Fibroblast of lung (primary cell): ENCODE data around the gene CDH12. TPM values are rescaled to one million over a fixed set of nuclear protein-coding genes. Genes with fewer than 3 reads are reported as not detected.

Source experiments
- DNase-seq, 2 donors: peaks; one replicate each; pipeline versions ENCODE4 v3.0.0 to v3.0.0-alpha.2; 2010; ENCODE audit warnings: low read depth in 2 of 2
- H2AFZ ChIP-seq: 2 replicates; pipeline ENCODE4 v1.5.1; 2012; ENCODE audit warnings: low read length, control low read depth, inconsistent platforms
- H3K27ac ChIP-seq: 2 replicates; pipeline ENCODE4 v1.5.1; 2011; ENCODE audit warnings: low read length, control low read depth; ENCODE audit not compliant: insufficient read depth
- H3K27me3 ChIP-seq: 2 replicates; pipeline ENCODE4 v1.5.1; 2011; ENCODE audit warnings: mild to moderate bottlenecking, low read length; ENCODE audit not compliant: control insufficient read depth, insufficient read depth
- H3K36me3 ChIP-seq: 2 replicates; pipeline ENCODE4 v1.5.1; 2011; ENCODE audit warnings: low read length; ENCODE audit not compliant: control insufficient read depth, insufficient read depth
- H3K4me1 ChIP-seq: 2 replicates; pipeline ENCODE4 v1.5.1; 2011; ENCODE audit warnings: low read length; ENCODE audit not compliant: control insufficient read depth, insufficient read depth; ENCODE audit errors: extremely low read depth
- H3K4me2 ChIP-seq: 2 replicates; pipeline ENCODE4 v1.5.1; 2011; ENCODE audit warnings: low read length, control low read depth; ENCODE audit not compliant: insufficient read depth; ENCODE audit errors: extremely low read depth
- H3K4me3 ChIP-seq, 4 experiments: fragments of 200-600 bp in 1 of 4; sonication (generic) in 1 of 4; replicated peaks in 1 of 4; 2 replicates each; pipeline ENCODE4 v1.5.1; 2011 to 2016; ENCODE audit warnings: low read length in 4 of 4, low read depth in 3 of 4, mild to moderate bottlenecking in 3 of 4, control low read depth in 2 of 4, inconsistent platforms in 1 of 4, mixed read lengths in 1 of 4; ENCODE audit not compliant: insufficient read depth in 1 of 4; ENCODE audit errors: control extremely low read depth in 1 of 4
- H3K79me2 ChIP-seq: 2 replicates; pipeline ENCODE4 v1.5.1; 2012; ENCODE audit warnings: mild to moderate bottlenecking, low read length, inconsistent platforms; ENCODE audit not compliant: control insufficient read depth, insufficient read depth
- H3K9ac ChIP-seq: 2 replicates; pipeline ENCODE4 v1.5.1; 2011; ENCODE audit warnings: mild to moderate bottlenecking, low read length, control low read depth; ENCODE audit not compliant: insufficient read depth
- H3K9me3 ChIP-seq: 2 replicates; pipeline ENCODE4 v1.5.1; 2012; ENCODE audit warnings: low read depth, low read length; ENCODE audit not compliant: control insufficient read depth, insufficient read depth
- H4K20me1 ChIP-seq: 2 replicates; pipeline ENCODE4 v1.5.1; 2011; ENCODE audit warnings: low read length; ENCODE audit not compliant: control insufficient read depth, insufficient read depth; ENCODE audit errors: extremely low read depth
- EZH2 ChIP-seq: IDR thresholded peaks from 2 replicates; pipeline ENCODE4 v1.5.1; 2012; ENCODE audit warnings: low read length, control low read depth, mild to moderate bottlenecking; ENCODE audit errors: missing control alignments
- polyA plus RNA-seq, 2 donors: library from polyadenylated mRNA; depleted of rRNA in 1 of 2; stranded (reverse) in 1 of 2; unstranded in 1 of 2; fragments of >200 nt; gene quantifications; 2 replicates each; pipeline ENCODE4 v1.2.1, GENCODE V29; 2011 to 2012; ENCODE audit warnings: missing spikeins in 1 of 2
- total RNA-seq: library from RNA; depleted of rRNA; stranded (reverse); fragments of >200 nt; gene quantifications from 2 replicates; pipeline ENCODE4 v1.2.1, GENCODE V29; 2014
- TF ChIP-seq, protein P1 (sequence below), 2 donors: IDR thresholded peaks in 1 of 2; conservative IDR thresholded peaks in 1 of 2; 1 replicate in 1 of 2; 2 replicates in 1 of 2; pipeline ENCODE4 v1.5.1; 2011 to 2012; ENCODE audit warnings: low read length in 2 of 2, control low read depth in 1 of 2, inconsistent platforms in 1 of 2, low read depth in 1 of 2, mild to moderate bottlenecking in 1 of 2

CDH12 gene
- total and polyA plus RNA-seq, 2 donors (not counting 1 experiment from before 2014, with no cell fraction given): 0.02 TPM; not detected in 1

DNA sequence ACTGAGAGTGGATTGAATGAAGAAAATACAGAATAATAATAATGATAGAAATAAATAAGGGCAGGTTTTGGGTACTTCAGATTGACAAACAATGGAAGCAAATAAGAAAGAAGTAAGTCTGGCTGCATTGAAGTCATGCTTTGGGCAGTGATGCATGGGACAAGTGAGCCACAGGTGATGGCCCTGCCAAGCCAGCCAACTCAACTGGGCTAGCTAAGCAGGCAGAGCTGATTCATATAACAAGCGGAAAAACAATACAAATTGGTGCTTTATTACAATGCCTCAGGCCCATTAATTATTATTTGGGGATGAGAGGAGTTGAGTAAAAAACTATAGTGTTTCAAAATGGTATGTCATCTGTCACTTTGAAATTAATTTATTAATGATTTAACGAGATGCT lies 502.0 kb downstream of the CDH12 start:
- Histone ChIP-seq H3K4me3 (no peak overlapping the region), H3K27ac (no peak overlapping the region), H4K20me1 (no peaks in the 10 kb centered on the region), H2AFZ (no peak overlapping the region), H3K4me2 (no peak overlapping the region), H3K36me3 (no peaks in the 10 kb centered on the region), H3K79me2 (no peaks in the 10 kb centered on the region), H3K9ac (no peak overlapping the region), H3K9me3 (no peaks in the 10 kb centered on the region), H3K27me3 (no peaks in the 10 kb centered on the region), H3K4me1 (no peaks in the 10 kb centered on the region)
- TF ChIP-seq, protein P1, sequence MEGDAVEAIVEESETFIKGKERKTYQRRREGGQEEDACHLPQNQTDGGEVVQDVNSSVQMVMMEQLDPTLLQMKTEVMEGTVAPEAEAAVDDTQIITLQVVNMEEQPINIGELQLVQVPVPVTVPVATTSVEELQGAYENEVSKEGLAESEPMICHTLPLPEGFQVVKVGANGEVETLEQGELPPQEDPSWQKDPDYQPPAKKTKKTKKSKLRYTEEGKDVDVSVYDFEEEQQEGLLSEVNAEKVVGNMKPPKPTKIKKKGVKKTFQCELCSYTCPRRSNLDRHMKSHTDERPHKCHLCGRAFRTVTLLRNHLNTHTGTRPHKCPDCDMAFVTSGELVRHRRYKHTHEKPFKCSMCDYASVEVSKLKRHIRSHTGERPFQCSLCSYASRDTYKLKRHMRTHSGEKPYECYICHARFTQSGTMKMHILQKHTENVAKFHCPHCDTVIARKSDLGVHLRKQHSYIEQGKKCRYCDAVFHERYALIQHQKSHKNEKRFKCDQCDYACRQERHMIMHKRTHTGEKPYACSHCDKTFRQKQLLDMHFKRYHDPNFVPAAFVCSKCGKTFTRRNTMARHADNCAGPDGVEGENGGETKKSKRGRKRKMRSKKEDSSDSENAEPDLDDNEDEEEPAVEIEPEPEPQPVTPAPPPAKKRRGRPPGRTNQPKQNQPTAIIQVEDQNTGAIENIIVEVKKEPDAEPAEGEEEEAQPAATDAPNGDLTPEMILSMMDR (conservative IDR thresholded peaks at IDR 0.05 in 1 of 2, IDR thresholded peaks at IDR 0.05 in 1 of 2; ENCODE audit: low read depth in 1 of 2, low read length in 2 of 2): no peak
- no peak for TF ChIP-seq EZH2
- DNase-seq: no peak

DNA sequence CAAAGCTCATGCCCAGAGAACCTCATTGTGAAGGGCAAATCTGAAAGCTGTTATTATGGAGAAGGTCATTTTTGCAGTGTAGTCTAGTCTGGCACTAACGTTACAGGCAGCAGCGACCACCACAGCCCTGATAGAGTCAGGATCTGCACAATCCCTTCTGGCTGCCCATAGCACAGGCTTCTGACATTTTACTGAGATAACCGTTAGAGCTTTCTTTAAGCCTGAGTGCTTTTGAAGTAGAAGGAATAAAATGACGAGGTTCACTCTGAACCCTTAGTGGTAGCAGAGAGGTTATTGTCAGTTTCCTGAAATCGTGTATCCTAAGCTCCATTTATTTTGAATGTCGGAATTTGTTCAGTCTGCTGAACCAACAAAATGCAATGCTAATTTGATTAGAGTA lies 505.1 kb downstream of the CDH12 start:
- Histone ChIP-seq H3K27me3 (no peaks in the 10 kb centered on the region), H3K4me3 (no peak overlapping the region), H3K79me2 (no peaks in the 10 kb centered on the region), H3K9ac (no peak overlapping the region), H3K36me3 (no peaks in the 10 kb centered on the region), H2AFZ (no peak overlapping the region), H3K4me1 (no peaks in the 10 kb centered on the region), H3K4me2 (no peak overlapping the region), H3K27ac (no peak overlapping the region), H4K20me1 (no peaks in the 10 kb centered on the region), H3K9me3 (no peaks in the 10 kb centered on the region)
- DNase-seq: no peak
- TF ChIP-seq, protein P1 (conservative IDR thresholded peaks at IDR 0.05 in 1 of 2, IDR thresholded peaks at IDR 0.05 in 1 of 2; ENCODE audit: low read depth in 1 of 2, low read length in 2 of 2): no peak
- TF ChIP-seq EZH2: no peak

DNA sequence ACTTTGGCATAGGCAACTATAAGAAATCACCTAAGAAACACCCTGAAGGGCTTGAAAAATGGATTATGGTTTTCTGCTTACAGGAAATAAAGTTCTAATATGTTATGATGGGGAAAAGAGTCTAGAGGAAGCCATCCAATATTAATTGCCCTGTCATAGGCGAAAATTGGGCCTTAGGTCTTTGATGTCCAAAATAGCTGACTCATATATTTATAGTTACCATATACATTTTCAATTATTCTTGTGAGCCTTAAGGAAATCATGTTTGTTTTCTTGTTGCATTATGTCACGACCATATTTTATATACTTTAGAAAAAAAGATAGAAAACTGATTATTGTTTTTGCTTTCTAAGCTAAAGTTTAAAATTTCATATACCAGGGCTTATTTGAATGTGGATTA lies 509.1 kb downstream of the CDH12 start:
- TF ChIP-seq EZH2: no peak
- TF ChIP-seq, protein P1 (conservative IDR thresholded peaks at IDR 0.05 in 1 of 2, IDR thresholded peaks at IDR 0.05 in 1 of 2; ENCODE audit: low read depth in 1 of 2, low read length in 2 of 2): no peak
- Histone ChIP-seq H3K9ac (no peak overlapping the region), H4K20me1 (no peaks in the 10 kb centered on the region), H3K27ac (no peak overlapping the region), H3K9me3 (no peaks in the 10 kb centered on the region), H3K4me1 (no peaks in the 10 kb centered on the region), H3K36me3 (no peaks in the 10 kb centered on the region), H3K27me3 (no peaks in the 10 kb centered on the region), H2AFZ (no peak overlapping the region), H3K79me2 (no peaks in the 10 kb centered on the region), H3K4me3 (no peak overlapping the region), H3K4me2 (no peak overlapping the region)
- DNase-seq: no peak
